Activated T-helper 2 cell treated with anti-CD3 and anti-CD28 coated beads, Interferon-gamma antibody, Interleukin-2, Interleukin-4, amounts not matched to agents 10 μg/mL and 5 μg/mL and 100 μg/mL, durations not matched to agents 14 hours and 24 hours and 36 hours (primary cell): ENCODE measurements around the gene ANKRD53. TPM values are rescaled to one million over a fixed set of nuclear protein-coding genes. Genes with fewer than 3 reads are reported as not detected.
A peak's percentile ranks its signal among the peaks of the same experiment; 100 is the strongest.
"Not testable (repeated sequence)": the region's sequence is repeated elsewhere in the genome, so short reads cannot be mapped to it uniquely, and the experiment has no call there.

Source experiments
- DNase-seq: peaks from one replicate; pipeline ENCODE4 v3.0.0; 2021; ENCODE audit warnings: low spot score
- H3K27ac Mint-ChIP-seq: one replicate; pipeline ENCODE4 v1.8.0; 2021; ENCODE audit warnings: mixed read lengths
- H3K27me3 Mint-ChIP-seq: one replicate; pipeline ENCODE4 v1.8.0; 2021; ENCODE audit warnings: low read depth, mixed read lengths
- H3K36me3 Mint-ChIP-seq: one replicate; pipeline ENCODE4 v1.8.0; 2021; ENCODE audit warnings: low read depth, mixed read lengths
- H3K4me1 Mint-ChIP-seq: one replicate; pipeline ENCODE4 v1.8.0; 2021; ENCODE audit warnings: low read depth, mixed read lengths
- H3K4me3 Mint-ChIP-seq: one replicate; pipeline ENCODE4 v1.8.0; 2021; ENCODE audit warnings: low read depth, mild to moderate bottlenecking, moderate library complexity, mixed read lengths
- H3K9me3 Mint-ChIP-seq: one replicate; pipeline ENCODE4 v1.8.0; 2021; ENCODE audit warnings: mixed read lengths
- intact Hi-C: fragments of 100-400 bp; cut with micrococcal nuclease; formaldehyde crosslinking; loops from one replicate; pipeline ENCODE4 v1.15.1; 2023
- total RNA-seq: library from RNA; stranded (reverse); gene quantifications from 2 replicates; pipeline ENCODE4 v1.2.3, GENCODE V29; 2022

ANKRD53 gene
- total RNA-seq, 1 donor from 2014 or later: not detected

GRCh38 chr2:70991742-70992141 lies 13.3 kb downstream of the ANKRD53 start:
- H3K9me3 Mint-ChIP-seq: no peaks in the 10 kb centered on the region
- intact Hi-C loops: loop anchor here (10.0 kb wide), 2 partner anchors 233 to 697 kb away; partner anchors contain the start of genes PAIP2B and SNRPG
- peaks cover 23% of the 10 kb centered on the region for H3K4me1 Mint-ChIP-seq
- no peaks in the 10 kb centered on the region for H3K27me3 Mint-ChIP-seq
- DNase-seq: no peak
- H3K36me3 Mint-ChIP-seq: peaks cover 50% of the 10 kb centered on the region
- H3K4me3 Mint-ChIP-seq: no peak overlapping the region
- no peak overlapping the region for H3K27ac Mint-ChIP-seq

- Mint-ChIP-seq H3K27ac (peak overlapping the region; percentile 95), H3K36me3 (peaks cover 40% of the 10 kb centered on the region), H3K27me3 (no peaks in the 10 kb centered on the region), H3K9me3 (no peaks in the 10 kb centered on the region), H3K4me1 (peaks cover 23% of the 10 kb centered on the region), H3K4me3 (peak overlapping the region; percentile 97)
- intact Hi-C loops: loop anchor here (10.0 kb wide), 2 partner anchors 232 to 698 kb away; partner anchors contain the start of genes PAIP2B and SNRPG
- no peak for DNase-seq
These were observed 14.8 kb downstream of the ANKRD53 start for GRCh38 chr2:70992945-70993853.

- peaks cover 32% of the 10 kb centered on the region for H3K36me3 Mint-ChIP-seq
- H3K27ac Mint-ChIP-seq: peak overlapping the region; percentile 95
- H3K9me3 Mint-ChIP-seq: no peaks in the 10 kb centered on the region
- intact Hi-C loops: loop anchor here (2.0 to 10.0 kb wide), 4 partner anchors 17 to 699 kb away; partner anchors contain the start of genes PAIP2B and SNRPG
- peak; percentile 35 for DNase-seq
- H3K4me1 Mint-ChIP-seq: peaks cover 28% of the 10 kb centered on the region
- H3K4me3 Mint-ChIP-seq: peak overlapping the region; percentile 97
- no peaks in the 10 kb centered on the region for H3K27me3 Mint-ChIP-seq
These were observed 15.7 kb downstream of the ANKRD53 start for GRCh38 chr2:70994009-70994698.

GRCh38 chr2:70994699-70995425 lies 16.4 kb downstream of the ANKRD53 start, which contains the start of gene TEX261:
TEX261 (minus strand) TSS chr2:70994873; CDS start chr2:70994757, 116 bp downstream.
- Mint-ChIP-seq H3K27me3 (no peaks in the 10 kb centered on the region), H3K4me1 (peaks cover 31% of the 10 kb centered on the region), H3K9me3 (no peaks in the 10 kb centered on the region), H3K36me3 (peaks cover 26% of the 10 kb centered on the region), H3K27ac (peak within 1 kb of the TSS; percentile 95), H3K4me3 (peak within 1 kb of the TSS; percentile 97)
- DNase-seq: peak; percentile 89
- intact Hi-C loops: loop anchor here (2.0 to 10.0 kb wide), 4 partner anchors 18 to 700 kb away; partner anchors contain the start of genes PAIP2B and SNRPG

- peak overlapping the region; percentile 49 for H3K27ac Mint-ChIP-seq
- intact Hi-C loops: loop anchor here (2.0 to 10.0 kb wide), 4 partner anchors 19 to 701 kb away; partner anchors contain the start of genes PAIP2B and SNRPG
- H3K27me3 Mint-ChIP-seq: no peaks in the 10 kb centered on the region
These were observed 16.9 kb downstream of the ANKRD53 start for GRCh38 chr2:70995426-70995729.

GRCh38 chr2:70998885-70999284 lies 20.5 kb downstream of the ANKRD53 start:
- H3K36me3 Mint-ChIP-seq, H3K27me3 Mint-ChIP-seq, H3K27ac Mint-ChIP-seq, H3K9me3 Mint-ChIP-seq, H3K4me3 Mint-ChIP-seq, DNase-seq: not testable (repeated sequence)
- H3K4me1 Mint-ChIP-seq: peaks cover 24% of the 10 kb centered on the region
- intact Hi-C loops: loop anchor here (10.0 kb wide), 2 partner anchors 226 to 704 kb away; partner anchors contain the start of genes PAIP2B and SNRPG

More at GRCh38 chr2:70995426-70995729, 16.9 kb downstream of the ANKRD53 start:
- Mint-ChIP-seq H3K36me3 (peaks cover 22% of the 10 kb centered on the region), H3K4me1 (peaks cover 32% of the 10 kb centered on the region), H3K9me3 (no peaks in the 10 kb centered on the region), H3K4me3 (peak overlapping the region; percentile 82)
- peak; percentile 42 for DNase-seq

GRCh38 chr2:70999362-70999761 lies 20.9 kb downstream of the ANKRD53 start:
- H3K4me3 Mint-ChIP-seq: no peak overlapping the region
- peaks cover 23% of the 10 kb centered on the region for H3K4me1 Mint-ChIP-seq
- no peaks in the 10 kb centered on the region for H3K27me3 Mint-ChIP-seq
- no peak overlapping the region for H3K27ac Mint-ChIP-seq
- no peaks in the 10 kb centered on the region for H3K9me3 Mint-ChIP-seq
- DNase-seq: no peak
- H3K36me3 Mint-ChIP-seq: no peaks in the 10 kb centered on the region
- intact Hi-C loops: loop anchor here (10.0 kb wide), 2 partner anchors 225 to 705 kb away; partner anchors contain the start of genes PAIP2B and SNRPG

- not testable (repeated sequence) for H3K4me3 Mint-ChIP-seq, H3K27me3 Mint-ChIP-seq, H3K27ac Mint-ChIP-seq, H3K9me3 Mint-ChIP-seq, DNase-seq, H3K36me3 Mint-ChIP-seq
- peaks cover 23% of the 10 kb centered on the region for H3K4me1 Mint-ChIP-seq
- intact Hi-C loops: loop anchor here (10.0 kb wide), 2 partner anchors 225 to 705 kb away; partner anchors contain the start of genes PAIP2B and SNRPG
These were observed 21.5 kb downstream of the ANKRD53 start for GRCh38 chr2:70999931-71000330.

GRCh38 chr2:71000780-71001591 lies 22.6 kb downstream of the ANKRD53 start:
- Mint-ChIP-seq H3K27ac (peak overlapping the region; percentile 68), H3K9me3 (no peaks in the 10 kb centered on the region), H3K27me3 (no peaks in the 10 kb centered on the region), H3K4me1 (peaks cover 16% of the 10 kb centered on the region), H3K36me3 (no peaks in the 10 kb centered on the region), H3K4me3 (peak overlapping the region; percentile 70)
- peak; percentile 71 for DNase-seq
- intact Hi-C loops: loop anchor here (1.0 kb wide), 1 partner anchor 16 kb away; no protein-coding TSS in a partner anchor

GRCh38 chr2:71001592-71001927 lies 23.1 kb downstream of the ANKRD53 start:
- H3K36me3 Mint-ChIP-seq: no peaks in the 10 kb centered on the region
- H3K27me3 Mint-ChIP-seq: no peaks in the 10 kb centered on the region
- no peak overlapping the region for H3K27ac Mint-ChIP-seq
- H3K4me3 Mint-ChIP-seq: no peak overlapping the region
- DNase-seq: no peak
- intact Hi-C loops: loop anchor here (1.0 kb wide), 1 partner anchor 16 kb away; no protein-coding TSS in a partner anchor
- peaks cover 16% of the 10 kb centered on the region for H3K4me1 Mint-ChIP-seq
- no peaks in the 10 kb centered on the region for H3K9me3 Mint-ChIP-seq

GRCh38 chr2:71001981-71002570 lies 23.6 kb downstream of the ANKRD53 start:
- Mint-ChIP-seq H3K4me3 (no peak overlapping the region), H3K36me3 (no peaks in the 10 kb centered on the region), H3K27me3 (no peaks in the 10 kb centered on the region), H3K9me3 (no peaks in the 10 kb centered on the region), H3K4me1 (peaks cover 16% of the 10 kb centered on the region), H3K27ac (no peak overlapping the region)
- intact Hi-C loops: loop anchor here (1.0 kb wide), 1 partner anchor 17 kb away; no protein-coding TSS in a partner anchor
- DNase-seq: no peak
